ENCODE results near the gene CAMK1D. TPM values are rescaled to one million over a fixed set of nuclear protein-coding genes. Genes with fewer than 3 reads are reported as not detected.

Gene CAMK1D
- total and polyA plus RNA-seq, 2 of the 8 experiments (the other 6 are each of a cell fraction or from before 2014, with no cell fraction given) = 3.5 to 10.6 TPM

- ChIA-PET POLR2A (ENCODE audit: partially characterized antibody) (interaction anchor here (0.9 kb wide), 1 partner anchor 39 kb away, joined by 4 read pairs; no protein-coding TSS in a partner anchor), CTCF (ENCODE audit: partially characterized antibody) (interaction anchor here (1.0 to 2.1 kb wide), 4 partner anchors 8 to 44 kb away, joined by 3 to 6 read pairs (median 4); no protein-coding TSS in a partner anchor)
- no peak for FAIRE-seq
- TF ChIP-seq EZH2 (IDR thresholded peaks at IDR 0.05; ENCODE audit: low read depth, low read length, severe bottlenecking) (no peak), HDAC2 (IDR thresholded peaks at IDR 0.05; ENCODE audit: borderline replicate concordance in 1 of 2, low read depth in 2 of 2, low read length in 2 of 2) (no peak), SIRT6 (IDR thresholded peaks at IDR 0.05; ENCODE audit: low read length) (no peak), CHD2 (IDR thresholded peaks at IDR 0.05; ENCODE audit: low read length) (no peak), CREB1 (IDR thresholded peaks at IDR 0.05) (no peak), HDAC6 (IDR thresholded peaks at IDR 0.05; ENCODE audit: low read depth, low read length) (no peak), POLR2AphosphoS5 (IDR thresholded peaks at IDR 0.05; ENCODE audit: low read depth, low read length) (no peak), POU5F1 (IDR thresholded peaks at IDR 0.05; ENCODE audit: low read depth, low read length) (no peak), TAF1 (IDR thresholded peaks at IDR 0.05; ENCODE audit: low read depth, low read length) (no peak), NANOG (IDR thresholded peaks at IDR 0.05; ENCODE audit: insufficient read depth, low read depth, low read length, poor library complexity, severe bottlenecking) (no peak), EP300 (IDR thresholded peaks at IDR 0.05; ENCODE audit: borderline replicate concordance in 1 of 2, low read depth in 2 of 2, low read length in 2 of 2) (no peak), BACH1 (IDR thresholded peaks at IDR 0.05; ENCODE audit: low read length) (no peak), EGR1 (IDR thresholded peaks at IDR 0.05; ENCODE audit: borderline replicate concordance, low read depth, low read length) (no peak), RNF2 (IDR thresholded peaks at IDR 0.05; ENCODE audit: borderline replicate concordance, low read depth, low read length, missing control alignments, poor library complexity, severe bottlenecking) (no peak)
These were observed 454.4 kb downstream of the CAMK1D start for GRCh38 chr10:12803776-12804175.

More at GRCh38 chr10:12803776-12804175, 454.4 kb downstream of the CAMK1D start:
- no peak overlapping the region for H3K4me3 ChIP-seq (ENCODE audit: extremely low read depth in 1 of 4, insufficient read depth in 2 of 4, low read depth in 3 of 4, low read length in 4 of 4)
- H4K8ac ChIP-seq (ENCODE audit: extremely low read depth, insufficient read depth, low read length) = no peak overlapping the region
- peaks cover 0 to 11% (median 4%) of the 10 kb centered on the region in 4 experiments; a peak in 3 of 7 replicates for H3K4me1 ChIP-seq (replicated peaks in 1 of 4; ENCODE audit: control insufficient read depth in 3 of 4, insufficient read depth in 4 of 4, low read length in 3 of 4)
- H4K5ac ChIP-seq (ENCODE audit: insufficient read length, low read depth, low read length) = no peak overlapping the region
- no peaks in the 10 kb centered on the region for H3K79me1 ChIP-seq (ENCODE audit: low read depth, low read length)
- no peak overlapping the region for H2BK12ac ChIP-seq (ENCODE audit: low read depth, low read length)
- no peak overlapping the region for H3K4ac ChIP-seq (replicated peaks; ENCODE audit: insufficient read length, low read depth, low read length)
- H2BK20ac ChIP-seq (ENCODE audit: low read length) = no peak overlapping the region
- no peak overlapping the region for H2AFZ ChIP-seq (ENCODE audit: low read length)
- no peak overlapping the region for H3K18ac ChIP-seq (ENCODE audit: extremely low read depth, low read length)
- no peaks in the 10 kb centered on the region for H4K20me1 ChIP-seq (replicated peaks in 1 of 2; ENCODE audit: control insufficient read depth in 1 of 2, insufficient read depth in 2 of 2, low read length in 2 of 2)
- H3K36me3 ChIP-seq (ENCODE audit: control insufficient read depth in 2 of 4, insufficient read depth in 4 of 4, low read length in 3 of 4) = no peaks in the 10 kb centered on the region
- H3K23me2 ChIP-seq (ENCODE audit: low read depth, low read length) = peaks cover 6% of the 10 kb centered on the region
- no peak overlapping the region for H3K27ac ChIP-seq (ENCODE audit: low read depth, low read length)
- no peak overlapping the region for H2BK15ac ChIP-seq (ENCODE audit: low read length)
- no peak overlapping the region for H3K9ac ChIP-seq (replicated peaks in 1 of 4; ENCODE audit: extremely low read depth in 1 of 4, low read depth in 3 of 4, low read length in 3 of 4)
- H3K27me3 ChIP-seq (replicated peaks in 1 of 4; ENCODE audit: control insufficient read depth in 3 of 4, extremely low read depth in 1 of 4, insufficient read depth in 3 of 4, low read length in 3 of 4) = no peaks in the 10 kb centered on the region
- WGBS, 2 experiments (ENCODE audit: extremely low coverage in 1 of 2, insufficient coverage in 1 of 2, insufficient read length in 1 of 2, insufficient replicate concordance in 2 of 2, low coverage in 1 of 2, low lambda C conversion rate in 2 of 2, missing lambda C conversion rate in 1 of 2) = 89% methylated on average over 4 of the region's 4 CpGs; no CpG with 5 or more reads in 1 of the 2 experiments
- H2BK5ac ChIP-seq (ENCODE audit: low read depth, low read length) = no peak overlapping the region
- no peaks in the 10 kb centered on the region for H3K9me3 ChIP-seq (ENCODE audit: insufficient read depth in 2 of 2, low read depth in 1 of 2, low read length in 1 of 2)
- no peak overlapping the region for H3K23ac ChIP-seq (ENCODE audit: insufficient read length)
- H3K4me2 ChIP-seq (ENCODE audit: insufficient read depth in 1 of 2, low read depth in 2 of 2, low read length in 2 of 2) = no peak overlapping the region
- H3K14ac ChIP-seq (ENCODE audit: insufficient read length) = no peak overlapping the region
- H3K79me2 ChIP-seq (ENCODE audit: control insufficient read depth in 1 of 2, insufficient read depth in 2 of 2, low read length in 2 of 2) = no peaks in the 10 kb centered on the region
- H4K91ac ChIP-seq (replicated peaks; ENCODE audit: insufficient read length, low read length) = no peak overlapping the region
- DNase-seq (ENCODE audit: low read depth in 1 of 2, low spot score in 2 of 2) = no peak
- H3K56ac ChIP-seq (replicated peaks; ENCODE audit: insufficient read length, low read depth, low read length) = no peak overlapping the region
- no peak overlapping the region for H2AK5ac ChIP-seq (ENCODE audit: low read depth, low read length)
- no peak overlapping the region for H2BK120ac ChIP-seq (replicated peaks; ENCODE audit: low read depth, low read length)

All from H1 (cell line).